Activated CD4-positive, CD25-positive, alpha-beta regulatory T cell treated with anti-CD3 and anti-CD28 coated beads, Interleukin-2, amount 50 U/mL, for 24 hours (primary cell): ENCODE measurements around the gene USF3.

Source experiments
- ATAC-seq, 2 donors: fragments of 150-1000 bp; cut with Tn5 transposase; one replicate each; pipeline ENCODE4 v1.10.0; 2021; ENCODE audit warnings: mild to moderate bottlenecking in 1 of 2, moderate library complexity in 1 of 2

Gene USF3

GRCh38 chr3:113602256-113602655 is 94.2 kb downstream of the USF3 start:
- no peak for ATAC-seq

GRCh38 chr3:113601240-113601639 is 95.2 kb downstream of the USF3 start:
- no peak for ATAC-seq

- no peak for ATAC-seq
Observed at GRCh38 chr3:113600418-113601182, 95.8 kb downstream of the USF3 start.
